ENCODE data around the gene CLCF1.
A peak's percentile ranks its signal among the peaks of the same experiment; 100 is the strongest.
"Not testable (repeated sequence)": the region's sequence is repeated elsewhere in the genome, so short reads cannot be mapped to it uniquely, and the experiment has no call there.

CLCF1 gene

DNA sequence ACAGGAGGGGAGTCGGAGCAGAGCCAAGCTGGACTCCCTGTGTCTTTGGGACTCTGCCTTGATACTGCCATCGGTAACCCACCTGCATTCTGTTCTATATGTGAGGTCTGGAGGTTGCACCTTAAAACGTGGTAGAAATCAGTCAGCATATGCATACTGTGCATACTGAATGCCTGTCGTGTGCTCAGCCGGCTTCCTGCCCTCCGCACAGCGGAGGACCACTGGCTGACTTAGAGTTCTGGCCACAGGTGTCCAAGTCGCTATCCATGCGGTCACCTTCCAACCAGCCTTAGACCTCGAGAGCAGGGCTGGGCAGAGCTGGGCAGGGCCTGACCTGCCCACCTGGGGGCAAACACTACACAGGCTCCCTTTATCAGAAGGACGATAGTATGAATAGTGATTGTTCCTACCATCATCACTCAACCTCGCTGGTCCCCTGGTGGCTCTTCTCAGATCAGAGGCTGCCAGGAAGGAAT, 34.3 kb upstream of the CLCF1 start:
- H3K36me3 ChIP-seq (ENCODE audit: control insufficient read depth, insufficient read depth, low read length), result no peaks in the 10 kb centered on the region
- no peak overlapping the region for H3K4me3 ChIP-seq (ENCODE audit: low read length)
- no peaks in the 10 kb centered on the region for H3K9me3 ChIP-seq (ENCODE audit: control insufficient read depth, insufficient read depth, low read length)
- H3K27me3 ChIP-seq (ENCODE audit: control insufficient read depth, insufficient read depth, low read length), result no peaks in the 10 kb centered on the region
- H3K27ac ChIP-seq (ENCODE audit: low read length), result no peak overlapping the region
- DNase-seq (ENCODE audit: low read depth, low spot score), result no peak
- peaks cover 4% of the 10 kb centered on the region for H3K4me1 ChIP-seq (ENCODE audit: control insufficient read depth, insufficient read depth, low read length)
- WGBS (ENCODE audit: insufficient coverage, insufficient read length), result no CpG with 5 or more reads among the region's 12 CpGs

DNA sequence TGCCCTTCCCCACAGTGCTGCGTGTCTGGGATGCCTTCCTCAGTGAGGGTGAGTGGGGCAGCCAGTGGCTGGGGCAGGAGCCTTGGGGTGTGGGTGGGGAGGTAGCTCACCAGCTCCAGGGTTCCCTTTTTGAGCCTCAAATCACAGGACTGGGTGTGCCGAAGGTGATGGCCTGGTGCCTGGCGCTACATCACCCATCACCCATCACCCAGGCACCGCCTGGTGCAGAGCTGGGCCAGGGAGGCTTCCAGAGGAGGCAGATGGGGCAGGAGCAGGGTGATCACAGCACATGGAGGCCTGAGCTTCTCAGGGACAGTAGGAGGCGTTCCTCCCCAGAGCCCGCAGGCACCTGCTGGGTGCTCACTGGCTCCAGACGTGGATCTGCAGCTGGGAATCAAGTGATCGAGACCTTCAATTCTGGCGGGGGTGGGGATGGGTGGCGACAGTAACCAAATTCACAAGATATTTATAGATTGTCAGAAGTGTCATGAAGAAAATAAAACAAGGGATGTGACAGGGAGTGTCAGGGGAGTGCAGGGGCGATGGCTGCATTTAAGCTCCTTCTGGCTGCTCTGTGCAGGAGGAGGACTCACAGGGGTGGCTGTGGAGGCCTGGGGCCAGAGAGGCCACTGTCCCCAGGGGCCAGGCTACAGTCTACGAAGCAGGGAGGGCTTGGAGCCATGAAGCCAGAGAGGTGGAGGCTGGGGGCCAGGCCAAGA, 33.7 kb upstream of the CLCF1 start:
- Histone ChIP-seq H3K36me3 (ENCODE audit: control insufficient read depth, insufficient read depth, low read length) (no peaks in the 10 kb centered on the region), H3K27me3 (ENCODE audit: control insufficient read depth, insufficient read depth, low read length) (no peaks in the 10 kb centered on the region), H3K27ac (ENCODE audit: low read length) (no peak overlapping the region), H3K4me1 (ENCODE audit: control insufficient read depth, insufficient read depth, low read length) (peaks cover 4% of the 10 kb centered on the region), H3K9me3 (ENCODE audit: control insufficient read depth, insufficient read depth, low read length) (no peaks in the 10 kb centered on the region), H3K4me3 (ENCODE audit: low read length) (no peak overlapping the region)
- DNase-seq (ENCODE audit: low read depth, low spot score), result no peak
- no CpG with 5 or more reads among the region's 12 CpGs for WGBS (ENCODE audit: insufficient coverage, insufficient read length)

DNA sequence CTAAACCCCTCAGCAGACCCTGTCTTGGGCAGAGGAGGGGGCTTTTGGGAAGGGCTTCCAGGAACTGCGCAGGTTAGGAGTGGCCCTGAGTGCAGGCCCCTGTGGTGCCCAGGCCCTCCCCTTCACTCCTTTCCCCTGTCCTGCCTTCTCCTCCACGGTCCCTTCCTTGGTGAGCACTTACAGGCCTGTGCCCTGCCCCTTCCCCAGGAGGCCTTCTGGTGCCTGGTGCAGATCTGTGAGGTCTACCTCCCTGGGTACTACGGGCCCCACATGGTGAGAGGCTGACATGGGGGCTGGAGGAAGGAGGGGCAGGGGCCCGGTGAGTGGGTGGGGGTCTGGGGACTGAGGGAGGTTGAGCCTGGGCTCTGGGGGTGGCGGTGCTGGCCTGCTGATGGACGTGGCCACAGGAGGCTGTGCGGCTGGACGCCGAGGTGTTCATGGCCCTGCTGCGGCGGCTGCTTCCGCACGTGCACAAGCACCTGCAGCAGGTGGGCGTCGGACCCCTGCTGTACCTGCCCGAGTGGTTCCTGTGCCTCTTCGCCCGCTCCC, 33.1 kb upstream of the CLCF1 start:
- Histone ChIP-seq H3K27me3 (ENCODE audit: control insufficient read depth, insufficient read depth, low read length) (no peaks in the 10 kb centered on the region), H3K4me1 (ENCODE audit: control insufficient read depth, insufficient read depth, low read length) (peaks cover 6% of the 10 kb centered on the region), H3K4me3 (ENCODE audit: low read length) (no peak overlapping the region), H3K27ac (ENCODE audit: low read length) (no peak overlapping the region), H3K9me3 (ENCODE audit: control insufficient read depth, insufficient read depth, low read length) (no peaks in the 10 kb centered on the region), H3K36me3 (ENCODE audit: control insufficient read depth, insufficient read depth, low read length) (no peaks in the 10 kb centered on the region)
- DNase-seq (ENCODE audit: low read depth, low spot score), result no peak
- no CpG with 5 or more reads among the region's 18 CpGs for WGBS (ENCODE audit: insufficient coverage, insufficient read length)

DNA sequence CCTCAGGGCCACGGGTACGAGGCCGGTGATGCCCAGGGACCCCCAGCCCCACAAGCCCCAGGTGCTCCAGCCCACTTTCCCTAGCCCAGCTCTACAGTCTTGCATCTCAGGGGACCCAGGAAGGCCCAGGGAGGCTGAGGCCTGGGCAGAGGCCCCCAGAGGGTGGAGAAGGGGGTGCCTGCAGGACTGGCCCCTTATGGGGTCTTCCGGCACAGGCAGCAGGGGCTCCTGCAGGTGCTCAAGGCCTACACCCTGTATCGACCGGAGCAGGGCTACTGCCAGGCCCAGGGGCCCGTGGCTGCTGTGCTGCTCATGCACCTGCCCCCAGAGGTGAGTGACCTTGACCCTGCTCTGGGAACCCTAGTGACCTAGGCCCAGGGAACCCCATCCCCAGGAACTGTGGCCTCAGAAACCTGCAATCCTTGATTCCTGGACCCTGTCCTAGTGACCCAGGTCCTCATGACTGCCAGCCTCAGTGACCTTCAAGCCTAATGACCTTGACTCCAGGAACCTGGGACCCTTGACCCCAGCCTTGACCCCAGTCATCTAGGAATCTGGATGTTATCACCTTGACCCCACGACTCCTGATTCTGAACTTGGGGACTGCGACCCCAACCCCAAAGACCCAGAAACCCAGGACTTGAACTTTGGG, 32.4 kb upstream of the CLCF1 start:
- Histone ChIP-seq H3K27ac (ENCODE audit: low read length) (no peak overlapping the region), H3K4me3 (ENCODE audit: low read length) (no peak overlapping the region), H3K27me3 (ENCODE audit: control insufficient read depth, insufficient read depth, low read length) (no peaks in the 10 kb centered on the region), H3K36me3 (ENCODE audit: control insufficient read depth, insufficient read depth, low read length) (no peaks in the 10 kb centered on the region; the same call in 1 of the 2 replicates), H3K9me3 (ENCODE audit: control insufficient read depth, insufficient read depth, low read length) (no peaks in the 10 kb centered on the region), H3K4me1 (ENCODE audit: control insufficient read depth, insufficient read depth, low read length) (peaks cover 6% of the 10 kb centered on the region)
- WGBS (ENCODE audit: insufficient coverage, insufficient read length), result no CpG with 5 or more reads among the region's 9 CpGs
- DNase-seq (ENCODE audit: low read depth, low spot score), result no peak

DNA sequence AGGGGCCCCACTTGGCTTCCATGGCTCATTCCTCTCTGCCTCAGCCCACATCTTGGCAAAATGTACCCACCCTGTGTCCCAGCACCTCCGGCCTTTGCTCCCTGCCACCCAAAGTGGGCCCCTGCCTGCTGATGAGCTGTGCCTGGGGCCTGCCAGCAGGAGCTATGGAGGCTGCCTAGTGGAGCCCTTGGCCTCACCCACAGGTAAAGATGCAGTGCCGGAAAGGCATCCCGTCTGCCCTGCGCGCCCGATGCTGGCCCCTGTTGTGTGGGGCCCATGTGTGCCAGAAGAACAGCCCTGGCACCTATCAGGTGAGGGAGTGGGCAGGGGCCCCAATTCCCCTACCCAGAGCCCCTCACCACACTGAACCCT, 31.8 kb upstream of the CLCF1 start:
- Histone ChIP-seq H3K4me3 (ENCODE audit: low read length) (no peak overlapping the region), H3K4me1 (ENCODE audit: control insufficient read depth, insufficient read depth, low read length) (peaks cover 9% of the 10 kb centered on the region), H3K36me3 (ENCODE audit: control insufficient read depth, insufficient read depth, low read length) (no peaks in the 10 kb centered on the region; the same call in 1 of the 2 replicates), H3K27ac (ENCODE audit: low read length) (no peak overlapping the region), H3K27me3 (ENCODE audit: control insufficient read depth, insufficient read depth, low read length) (no peaks in the 10 kb centered on the region), H3K9me3 (ENCODE audit: control insufficient read depth, insufficient read depth, low read length) (no peaks in the 10 kb centered on the region)
- DNase-seq (ENCODE audit: low read depth, low spot score), result no peak
- no CpG with 5 or more reads among the region's 6 CpGs for WGBS (ENCODE audit: insufficient coverage, insufficient read length)

DNA sequence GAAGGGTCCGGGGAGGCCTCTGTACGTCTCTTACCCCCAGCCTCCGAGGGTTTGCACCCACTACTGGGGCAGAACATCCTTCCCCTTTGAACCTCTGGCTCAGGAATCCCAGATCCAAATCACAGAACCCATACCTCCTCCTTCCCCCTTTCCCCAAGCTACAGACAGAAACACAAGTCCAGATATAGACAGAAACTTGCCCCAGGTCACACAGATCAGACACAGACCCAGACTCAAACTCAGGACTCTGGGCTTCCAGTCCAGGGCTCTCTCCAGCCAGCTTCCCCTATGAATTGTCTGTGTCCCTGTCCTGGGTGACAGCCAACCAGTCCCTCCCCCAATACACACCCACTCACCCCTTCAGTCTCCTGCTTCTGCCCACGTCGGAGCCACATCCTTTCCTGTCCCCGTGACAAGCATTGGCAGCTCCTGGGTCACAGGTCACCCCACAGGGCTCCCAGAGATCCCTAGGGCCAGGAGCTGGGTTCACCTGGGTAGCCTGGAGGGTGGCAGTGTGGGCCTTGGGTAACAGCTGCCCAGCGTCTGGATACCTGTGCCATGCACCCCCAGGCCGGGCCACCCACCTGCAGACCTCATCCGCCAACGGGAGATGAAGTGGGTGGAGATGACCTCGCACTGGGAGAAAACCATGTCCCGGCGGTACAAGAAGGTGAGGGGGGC, 31.3 kb upstream of the CLCF1 start:
- no peak overlapping the region for H3K27ac ChIP-seq (ENCODE audit: low read length)
- no peaks in the 10 kb centered on the region for H3K27me3 ChIP-seq (ENCODE audit: control insufficient read depth, insufficient read depth, low read length)
- DNase-seq (ENCODE audit: low read depth, low spot score), result no peak
- no CpG with 5 or more reads among the region's 13 CpGs for WGBS (ENCODE audit: insufficient coverage, insufficient read length)
- H3K4me3 ChIP-seq (ENCODE audit: low read length), result no peak overlapping the region
- H3K9me3 ChIP-seq (ENCODE audit: control insufficient read depth, insufficient read depth, low read length), result no peaks in the 10 kb centered on the region
- no peaks in the 10 kb centered on the region; the same call in 1 of the 2 replicates for H3K36me3 ChIP-seq (ENCODE audit: control insufficient read depth, insufficient read depth, low read length)
- peaks cover 7% of the 10 kb centered on the region for H3K4me1 ChIP-seq (ENCODE audit: control insufficient read depth, insufficient read depth, low read length)

DNA sequence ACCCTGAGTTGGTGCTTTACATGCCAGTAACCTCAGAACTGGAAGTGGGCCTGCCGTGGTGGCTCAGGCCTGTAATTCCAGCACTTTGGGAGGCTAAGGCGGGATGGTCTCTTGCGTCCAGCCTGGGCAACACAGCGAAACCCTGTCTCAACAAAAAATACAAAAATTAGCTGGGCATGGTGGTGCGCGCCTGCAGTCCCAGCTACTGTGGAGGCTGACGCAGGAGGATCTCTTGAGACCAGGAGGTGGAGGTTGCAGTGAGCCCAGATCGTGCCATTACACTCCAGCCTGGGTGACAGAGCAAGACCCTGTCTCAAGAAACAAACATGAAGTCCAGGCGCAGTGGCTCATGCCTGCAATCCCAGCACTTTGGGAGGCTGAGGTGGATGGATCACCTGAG, 29.7 kb upstream of the CLCF1 start:
- no CpG with 5 or more reads among the region's 9 CpGs for WGBS (ENCODE audit: insufficient coverage, insufficient read length)
- H3K4me1 ChIP-seq (ENCODE audit: control insufficient read depth, insufficient read depth, low read length); H3K9me3 ChIP-seq (ENCODE audit: control insufficient read depth, insufficient read depth, low read length); DNase-seq (ENCODE audit: low read depth, low spot score); H3K27ac ChIP-seq (ENCODE audit: low read length); H3K4me3 ChIP-seq (ENCODE audit: low read length); H3K27me3 ChIP-seq (ENCODE audit: control insufficient read depth, insufficient read depth, low read length): not testable (repeated sequence)
- H3K36me3 ChIP-seq (ENCODE audit: control insufficient read depth, insufficient read depth, low read length), result peaks cover 11% of the 10 kb centered on the region; the same call in 1 of the 2 replicates

DNA sequence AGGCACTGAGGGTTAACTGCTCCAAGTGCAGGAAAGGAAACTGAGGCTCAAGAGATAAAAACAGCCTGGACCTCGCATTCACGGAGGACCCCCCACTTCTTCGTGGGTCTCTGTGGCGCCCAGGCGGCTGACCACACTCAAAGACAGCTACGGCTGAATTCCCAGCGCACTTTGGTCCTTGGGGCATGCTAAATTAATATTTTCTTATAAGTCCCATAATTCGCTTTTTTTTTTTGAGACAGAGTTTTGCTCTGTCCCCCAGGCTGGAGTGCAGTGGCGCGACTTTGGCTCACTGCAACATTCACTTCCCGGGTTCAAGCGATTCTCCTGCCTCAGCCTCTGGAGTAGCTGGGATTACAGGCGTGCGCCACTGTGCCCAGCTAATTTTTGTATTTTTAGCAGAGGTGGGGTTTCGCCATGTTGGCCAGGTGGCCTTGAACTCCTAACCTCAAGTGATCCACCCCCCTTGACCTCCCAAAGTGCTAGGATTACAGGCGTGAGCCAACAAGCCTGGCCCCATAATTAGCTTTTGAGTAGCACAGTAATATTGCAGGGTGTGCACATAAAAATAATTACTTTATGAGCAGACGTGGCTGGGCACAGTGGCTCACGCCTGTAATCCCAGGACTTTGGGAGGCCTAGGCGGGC, 28.9 kb upstream of the CLCF1 start:
- H3K27ac ChIP-seq (ENCODE audit: low read length), result not testable (repeated sequence)

DNA sequence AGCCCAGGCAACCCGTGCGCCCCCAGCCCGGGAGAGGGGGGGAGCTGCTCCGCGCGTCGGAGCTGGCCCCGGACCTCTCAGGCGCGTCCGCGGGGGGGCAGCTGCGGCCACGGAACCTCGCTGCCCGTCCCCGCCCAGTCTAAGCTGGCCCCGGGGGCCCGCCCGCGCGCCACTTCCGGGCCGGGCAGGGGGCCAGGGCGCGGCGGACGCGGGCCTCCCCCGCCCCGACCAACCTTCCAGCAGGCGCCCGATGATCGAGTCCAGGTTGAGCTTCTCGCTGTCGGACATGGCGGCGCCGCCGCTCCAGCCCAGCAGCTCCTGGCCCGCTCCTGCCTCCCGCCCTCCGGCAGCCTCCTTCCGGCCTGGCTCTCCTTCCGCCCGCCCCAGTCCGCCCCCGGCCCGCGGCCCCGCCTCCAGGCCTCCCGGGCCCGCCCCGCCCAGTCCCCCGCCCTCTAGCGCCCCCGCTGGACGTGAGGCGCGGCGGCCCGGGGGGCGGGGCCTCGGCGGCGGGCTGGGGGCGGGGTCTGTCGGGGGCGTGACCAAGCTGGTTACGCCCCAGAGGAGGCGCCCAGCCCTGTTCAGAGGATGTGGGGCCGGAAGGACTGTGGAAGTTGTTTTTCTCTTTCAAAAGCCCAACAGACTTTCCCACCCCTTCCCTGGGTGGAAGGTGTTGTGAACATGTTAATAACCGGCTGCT, 28.2 kb upstream of the CLCF1 start, which contains the start of gene PPP1CA:
PPP1CA (minus strand) TSS at position 364 of the 697 bp plus-strand sequence; CDS start at position 288, 76 bp downstream.
- H3K4me3 ChIP-seq (ENCODE audit: low read length), result peak within 1 kb of the TSS; percentile 72; the same call in 1 of the 2 replicates
- H3K9me3 ChIP-seq (ENCODE audit: control insufficient read depth, insufficient read depth, low read length), result no peaks in the 10 kb centered on the region
- H3K36me3 ChIP-seq (ENCODE audit: control insufficient read depth, insufficient read depth, low read length), result peaks cover 20% of the 10 kb centered on the region; the same call in 1 of the 2 replicates
- no CpG with 5 or more reads among the region's 73 CpGs for WGBS (ENCODE audit: insufficient coverage, insufficient read length)
- H3K27ac ChIP-seq (ENCODE audit: low read length), result no peak within 1 kb of the TSS
- H3K4me1 ChIP-seq (ENCODE audit: control insufficient read depth, insufficient read depth, low read length), result peaks cover 5% of the 10 kb centered on the region
- DNase-seq (ENCODE audit: low read depth, low spot score), result no peak
- H3K27me3 ChIP-seq (ENCODE audit: control insufficient read depth, insufficient read depth, low read length), result no peaks in the 10 kb centered on the region

More for the DNA sequence above, 28.9 kb upstream of the CLCF1 start:
- not testable (repeated sequence) for DNase-seq (ENCODE audit: low read depth, low spot score); H3K4me1 ChIP-seq (ENCODE audit: control insufficient read depth, insufficient read depth, low read length); H3K27me3 ChIP-seq (ENCODE audit: control insufficient read depth, insufficient read depth, low read length); H3K9me3 ChIP-seq (ENCODE audit: control insufficient read depth, insufficient read depth, low read length)
- WGBS (ENCODE audit: insufficient coverage, insufficient read length), result no CpG with 5 or more reads among the region's 19 CpGs
- H3K36me3 ChIP-seq (ENCODE audit: control insufficient read depth, insufficient read depth, low read length), result peaks cover 19% of the 10 kb centered on the region; the same call in 1 of the 2 replicates
- H3K4me3 ChIP-seq (ENCODE audit: low read length), result peak overlapping the region; percentile 17; the same call in 1 of the 2 replicates
